K562 (cell line): Measurements from ENCODE around the gene TEX264. TPM values are rescaled to one million over a fixed set of nuclear protein-coding genes. Genes with fewer than 3 reads are reported as not detected.

Source experiments
- BHLHE40 ChIP-seq: IDR thresholded peaks from 2 replicates; pipeline ENCODE4 v1.6.1; 2011; ENCODE audit warnings: low read length, improper control_type of control experiment
- CHD1 ChIP-seq: fragments of 200-600 bp; sonication (generic); IDR thresholded peaks from one replicate; pipeline ENCODE4 v1.6.1; 2012; ENCODE audit warnings: mild to moderate bottlenecking, moderate library complexity, low read length, inconsistent platforms
- CREM ChIP-seq: IDR thresholded peaks from 2 replicates; pipeline ENCODE4 v1.6.1; 2014; ENCODE audit warnings: antibody characterized with exemption, low read depth
- HNRNPUL1 ChIP-seq: fragments of 200-400 bp; formaldehyde crosslinking; IDR thresholded peaks from 2 replicates; pipeline ENCODE4 v1.6.1; 2017; ENCODE audit warnings: low read length
- KLF6 ChIP-seq: fragments of 250-450 bp; sonication (Bioruptor Pico); IDR thresholded peaks from 2 replicates; pipeline ENCODE4 v1.4.0; 2020; ENCODE audit warnings: mild to moderate bottlenecking, moderate library complexity, borderline replicate concordance
- NUFIP1 ChIP-seq: fragments of 450-650 bp; IDR thresholded peaks from 2 replicates; pipeline ENCODE4 v1.6.1; 2018; ENCODE audit not compliant: partially characterized antibody
- PRDM10 ChIP-seq: fragments of 450-650 bp; IDR thresholded peaks from 2 replicates; pipeline ENCODE4 v1.6.1; 2018; ENCODE audit not compliant: partially characterized antibody
- RERE ChIP-seq: sonication (generic); formaldehyde crosslinking; IDR thresholded peaks from 2 replicates; pipeline ENCODE4 v1.8.0; 2023; ENCODE audit warnings: missing genetic modification reagents, mild to moderate bottlenecking, borderline replicate concordance
- SMARCC2 ChIP-seq: fragments of 450-650 bp; IDR thresholded peaks from 2 replicates; pipeline ENCODE4 v1.6.1; 2017; ENCODE audit warnings: antibody characterized with exemption, moderate library complexity, mild to moderate bottlenecking, low read depth
- TBP ChIP-seq: optimal IDR thresholded peaks from 2 replicates; pipeline ENCODE3; 2011; ENCODE audit warnings: low read depth, low read length, improper control_type of control experiment
- TFAP4 ChIP-seq: sonication (generic); formaldehyde crosslinking; IDR thresholded peaks from 2 replicates; pipeline ENCODE4 v1.8.0; 2022; ENCODE audit warnings: missing genetic modification reagents, mild to moderate bottlenecking, moderate library complexity, borderline replicate concordance
- TRIM28 ChIP-seq: fragments of 450-650 bp; IDR thresholded peaks from 2 replicates; pipeline ENCODE4 v1.6.1; 2017
- ZNF165 ChIP-seq: fragments of 250-450 bp; sonication (Bioruptor Pico); IDR thresholded peaks from 2 replicates; pipeline ENCODE4 v1.4.0; 2020; ENCODE audit warnings: borderline replicate concordance
- ZNF584 ChIP-seq: fragments of 200-800 bp; sonication (Bioruptor generic); IDR thresholded peaks from 2 replicates; pipeline ENCODE4 v1.6.1; 2016; ENCODE audit warnings: low read depth, mild to moderate bottlenecking, missing genetic modification characterization, missing compliant biosample characterization
- ZNF644 ChIP-seq: fragments of 200-800 bp; sonication (Bioruptor generic); IDR thresholded peaks from 2 replicates; pipeline ENCODE4 v1.6.1; 2016; ENCODE audit warnings: low read depth, missing genetic modification characterization, missing compliant biosample characterization
- ZNF75A ChIP-seq: fragments of 450-650 bp; formaldehyde crosslinking; IDR thresholded peaks from 2 replicates; pipeline ENCODE4 v1.4.0; 2020; ENCODE audit warnings: mild to moderate bottlenecking
- polyA plus RNA-seq, 8 experiments: library from polyadenylated mRNA; depleted of rRNA in 4 of 8; stranded (reverse) in 5 of 8; unstranded in 3 of 8; fragments of >200 nt; fragmentation: Nextera tagmentation in 2 of 8; fragmentation: Illumina TruSeq in 1 of 8; extraction: Ambion mirVana in 2 of 8; extraction: Trizol in 1 of 8; gene quantifications; 2 replicates each; pipeline versions ENCODE4 v1.2.1 to v1.2.3, GENCODE V29; 2011 to 2014; ENCODE audit warnings: inconsistent platforms in 1 of 8, missing spikeins in 1 of 8
- total RNA-seq, 7 experiments: library from RNA; depleted of rRNA in 6 of 7; stranded (reverse); fragments of >200 nt in 6 of 7; fragmentation: Illumina TruSeq in 2 of 7; extraction: Trizol in 2 of 7; gene quantifications; 2 replicates each; pipeline versions ENCODE4 v1.2.1 to v1.2.3, GENCODE V29; 2011 to 2021; ENCODE audit warnings: low replicate concordance in 1 of 7
- TF ChIP-seq, protein P1 (sequence below): sonication (generic); formaldehyde crosslinking; IDR thresholded peaks from 2 replicates; pipeline ENCODE4 v1.8.0; 2022; ENCODE audit warnings: mild to moderate bottlenecking, missing genetic modification reagents

TEX264 gene
- total and polyA plus RNA-seq, 9 of the 15 experiments (the other 6 are each of a cell fraction or from before 2014, with no cell fraction given), result 4.1 to 47.0 (median 31.0) TPM

- TF ChIP-seq RERE (CRISPR knock-in tag) (no peak), ZNF644 (tag) (no peak), TRIM28 (no peak), CREM (peak; percentile 40; the same call in 1 of the 2 replicates), ZNF165 (no peak), KLF6 (no peak), PRDM10 (no peak), ZNF75A (CRISPR knock-in tag) (no peak), TFAP4 (CRISPR knock-in tag) (peak; percentile 64; the same call in 1 of the 2 replicates), CHD1 (no peak), NUFIP1 (no peak), ZNF584 (CRISPR knock-in tag) (no peak), TBP (no peak), BHLHE40 (no peak), SMARCC2 (no peak), HNRNPUL1 (no peak)
- TF ChIP-seq, protein P1, sequence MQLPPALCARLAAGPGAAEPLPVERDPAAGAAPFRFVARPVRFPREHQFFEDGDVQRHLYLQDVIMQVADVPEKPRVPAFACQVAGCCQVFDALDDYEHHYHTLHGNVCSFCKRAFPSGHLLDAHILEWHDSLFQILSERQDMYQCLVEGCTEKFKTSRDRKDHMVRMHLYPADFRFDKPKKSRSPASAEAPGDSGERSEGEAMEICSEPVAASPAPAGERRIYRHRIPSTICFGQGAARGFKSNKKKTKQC (CRISPR knock-in tag), result peak; percentile 70; the same call in 1 of the 2 replicates
Measured at GRCh38 chr3:51706788-51707731, 36.0 kb downstream of the TEX264 start, which contains the start of gene GRM2 (continued).
